ENCODE measurements around the gene CXCR4.
"Not testable (repeated sequence)": the region's sequence is repeated elsewhere in the genome, so short reads cannot be mapped to it uniquely, and the experiment has no call there.

CXCR4 gene

DNA sequence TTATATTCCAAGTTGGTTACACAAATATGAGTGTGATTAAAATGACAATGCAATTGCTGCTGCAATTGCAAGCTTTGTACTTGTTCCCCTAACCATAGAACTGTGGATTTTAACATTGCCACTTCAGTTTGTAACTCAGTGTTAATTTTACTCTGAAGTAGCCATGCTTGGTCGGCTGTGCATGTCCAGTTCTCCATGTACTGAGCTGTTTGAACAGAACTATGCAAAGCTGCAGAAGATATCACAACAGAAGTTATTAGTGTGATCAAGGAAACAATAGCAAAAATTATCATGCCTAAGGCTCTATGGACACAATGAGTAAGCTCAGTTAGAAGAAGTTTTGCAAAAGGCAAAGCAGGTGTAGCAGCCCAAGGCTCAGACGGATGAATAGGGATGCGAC, 45.3 kb downstream of the CXCR4 start:
- no peak for DNase-seq

DNA sequence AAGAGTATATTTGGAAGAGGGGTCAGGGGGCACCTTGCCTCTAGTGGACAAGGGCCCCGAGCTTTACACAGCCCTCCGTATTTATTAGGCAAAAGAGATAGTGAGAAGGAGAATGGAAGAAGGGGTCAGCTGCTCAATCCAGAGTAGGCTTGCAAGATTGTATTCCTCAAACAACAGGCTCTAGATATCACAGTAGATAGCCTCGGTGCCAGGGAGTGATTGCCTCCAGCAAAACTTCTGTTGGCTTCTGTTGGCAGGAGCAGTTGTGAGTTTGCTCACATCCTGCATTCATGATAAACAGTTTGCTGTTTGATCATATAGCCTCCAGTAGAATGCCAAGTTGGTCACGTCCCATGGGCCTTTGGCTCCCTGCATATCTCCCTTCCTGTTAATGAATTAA, 46.1 kb downstream of the CXCR4 start:
- DNase-seq: not testable (repeated sequence)

DNA sequence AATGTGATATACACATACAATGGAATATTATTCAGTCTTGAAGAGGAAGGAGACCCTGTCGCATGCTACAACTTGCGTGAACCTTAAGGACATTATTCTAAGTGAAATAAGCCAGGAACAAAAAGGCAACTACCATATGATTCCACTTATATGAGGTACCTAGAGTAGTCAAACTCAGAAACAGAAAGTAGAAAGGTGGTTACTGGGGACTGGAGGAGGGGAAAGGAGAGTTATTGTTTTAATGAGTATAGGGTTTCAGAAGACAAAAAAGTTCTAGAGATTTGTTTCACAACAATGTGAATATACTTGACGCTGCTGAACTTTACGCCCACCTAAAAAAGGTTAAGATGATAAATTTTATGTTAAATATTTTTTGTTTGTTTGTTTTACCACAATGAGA, 47.0 kb downstream of the CXCR4 start:
- DNase-seq: no peak

GRCh38 chr2:136069773-136070172, 48.2 kb downstream of the CXCR4 start:
- DNase-seq: no peak

DNA sequence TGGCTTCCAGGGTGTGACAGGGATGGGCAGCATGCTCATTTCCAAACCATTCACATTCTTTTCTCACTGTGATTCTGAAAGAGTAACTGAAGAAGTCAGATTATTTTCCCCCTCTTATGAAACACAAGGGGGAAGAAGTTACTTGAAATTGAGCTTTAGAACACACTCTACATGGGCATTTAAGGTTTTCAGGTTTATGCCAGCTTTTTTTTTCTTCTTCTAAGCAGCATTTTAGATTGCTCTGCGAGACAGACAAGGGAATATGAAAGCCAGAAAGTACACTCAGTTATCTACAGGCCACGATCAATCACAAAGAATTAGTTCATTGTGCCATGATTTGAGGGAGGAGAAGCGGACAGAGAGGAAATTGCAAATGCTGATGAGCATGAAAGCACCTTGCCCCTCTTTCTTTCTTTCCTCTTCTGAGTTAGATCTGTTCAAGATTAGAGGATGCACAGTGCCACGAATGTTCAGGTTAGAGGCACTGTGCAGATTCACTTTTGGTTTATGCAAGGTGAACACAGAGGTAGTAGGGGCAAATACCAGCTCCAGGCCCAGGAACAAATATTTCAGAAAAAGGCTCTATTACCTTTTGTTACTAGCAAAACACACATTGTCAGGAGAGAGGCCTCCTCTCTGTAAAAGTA, 49.2 kb downstream of the CXCR4 start:
- no peak for DNase-seq

GRCh38 chr2:136067897-136068580, 49.9 kb downstream of the CXCR4 start:
- DNase-seq: no peak

- no peak for DNase-seq
These were observed 50.5 kb downstream of the CXCR4 start for GRCh38 chr2:136067459-136067858.

GRCh38 chr2:136065907-136066306, 52.0 kb downstream of the CXCR4 start:
- no peak for DNase-seq

DNA sequence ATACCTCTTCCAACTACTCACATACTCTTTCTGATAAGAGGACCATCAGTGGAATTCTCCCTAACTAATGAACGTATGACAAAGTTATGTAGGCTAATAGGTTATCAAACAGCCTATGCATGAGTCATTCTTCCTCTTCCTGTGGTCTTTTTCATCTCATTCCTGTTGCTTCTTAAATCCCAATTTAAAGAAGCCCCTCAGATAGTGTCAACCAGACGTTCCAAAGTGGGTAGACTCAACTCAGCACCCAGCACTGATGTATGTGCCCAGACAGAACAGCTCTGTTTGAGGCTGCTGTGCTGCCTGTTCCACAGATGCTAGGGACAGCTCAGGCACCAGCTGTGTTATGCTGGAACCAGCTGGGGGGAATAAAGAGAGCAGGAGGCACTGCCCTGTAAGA, 52.6 kb downstream of the CXCR4 start:
- no peak for DNase-seq

Measured in fibroblast of skin of back (primary cell).